Panc1 (cell line): ENCODE measurements around the gene ADAMTS2. TPM values are rescaled to one million over a fixed set of nuclear protein-coding genes. Genes with fewer than 3 reads are reported as not detected.

Source experiments
- ATAC-seq: fragments of 200-7000 bp; cut with Tn5 transposase; 2 replicates; pipeline ENCODE4 v1.9.1; 2020; ENCODE audit warnings: mild to moderate bottlenecking, moderate library complexity
- BruUV-seq: library from RNA; stranded (reverse); fragments of 400-500 nt; replicated peaks from 2 replicates; lab custom pipeline; 2021; lab: Mats Ljungman, UMichigan
- CTCF ChIA-PET: fragments of 300-600 bp; sonication (Branson Sonifier 250); formaldehyde crosslinking; loops from one replicate; lab custom pipeline; 2022; ENCODE audit warnings: antibody characterized with exemption; lab: Charles Lee
- POLR2A ChIA-PET: fragments of 300-600 bp; sonication (Branson Sonifier 250); formaldehyde crosslinking; loops from one replicate; lab custom pipeline; 2022; ENCODE audit warnings: antibody characterized with exemption; lab: Charles Lee
- DNase-seq: peaks from one replicate; pipeline ENCODE4 v3.0.0-alpha.2; 2010; ENCODE audit warnings: low read depth, low spot score
- H3K27ac ChIP-seq: 2 replicates; pipeline ENCODE4 v1.5.1; 2011; ENCODE audit warnings: mild to moderate bottlenecking, low read length, inconsistent platforms
- H3K27me3 ChIP-seq: fragments of 200-500 bp; sonication (Bioruptor generic); 2 replicates; pipeline ENCODE4 v1.6.0; 2014; ENCODE audit warnings: low read length, inconsistent platforms; ENCODE audit not compliant: control insufficient read depth, insufficient read depth
- H3K36me3 ChIP-seq: fragments of 200-500 bp; sonication (Bioruptor generic); 2 replicates; pipeline ENCODE4 v1.5.1; 2014; ENCODE audit warnings: inconsistent platforms, mild to moderate bottlenecking, low read length, moderate library complexity; ENCODE audit not compliant: control insufficient read depth, insufficient read depth
- H3K4me1 ChIP-seq: 2 replicates; pipeline ENCODE4 v1.5.1; 2011; ENCODE audit warnings: inconsistent platforms, mild to moderate bottlenecking, low read length, moderate library complexity; ENCODE audit not compliant: control insufficient read depth, insufficient read depth
- H3K4me3 ChIP-seq, 2 experiments: 2 replicates each; pipeline ENCODE4 v1.5.1; 2011 to 2012; ENCODE audit warnings: low read depth in 2 of 2, low read length in 2 of 2, mild to moderate bottlenecking in 2 of 2, inconsistent platforms in 1 of 2, moderate library complexity in 1 of 2
- H3K9me3 ChIP-seq: fragments of 200-500 bp; sonication (Bioruptor generic); 2 replicates; pipeline ENCODE4 v1.5.1; 2014; ENCODE audit warnings: low read depth, mild to moderate bottlenecking, inconsistent platforms, low read length, moderate library complexity; ENCODE audit not compliant: control insufficient read depth, insufficient read depth
- CTCF ChIP-seq: fragments of 450-650 bp; IDR thresholded peaks from 2 replicates; pipeline ENCODE4 v1.5.1; 2017; ENCODE audit warnings: mild to moderate bottlenecking
- POLR2AphosphoS5 ChIP-seq: IDR thresholded peaks from 2 replicates; pipeline ENCODE4 v1.6.1; 2012; ENCODE audit warnings: mild to moderate bottlenecking, low read depth, low read length, moderate library complexity
- REST ChIP-seq, 2 experiments: IDR thresholded peaks; 2 replicates each; pipeline ENCODE4 v1.6.1; 2011 to 2012; ENCODE audit warnings: low read depth in 2 of 2, control low read depth in 1 of 2, low read length in 1 of 2, mild to moderate bottlenecking in 1 of 2, moderate library complexity in 1 of 2; ENCODE audit not compliant: insufficient read depth in 1 of 2
- SIN3A ChIP-seq: IDR thresholded peaks from 2 replicates; pipeline ENCODE4 v1.6.1; 2012; ENCODE audit warnings: low read depth, mild to moderate bottlenecking, low read length, moderate library complexity, borderline replicate concordance; ENCODE audit not compliant: insufficient read depth
- TCF7L2 ChIP-seq: IDR thresholded peaks from 2 replicates; pipeline ENCODE4 v1.6.1; 2011; ENCODE audit warnings: mild to moderate bottlenecking, low read depth, low read length, inconsistent platforms
- in situ Hi-C: cut with HindIII; loops from 2 replicates; pipeline ENCODE4 v1.10.0; 2016; ENCODE audit warnings: low sequenced_read_pairs, low pct_unique_long_range_greater_than_20kb
- intact Hi-C: fragments of 100-400 bp; cut with micrococcal nuclease; formaldehyde crosslinking; loops from one replicate; pipeline ENCODE4 v1.10.0; 2022; ENCODE audit not compliant: unreplicated experiment
- total RNA-seq: library from RNA; stranded (reverse); gene quantifications from one replicate; pipeline ENCODE4 v1.2.1, GENCODE V29; 2021; ENCODE audit not compliant: unreplicated experiment

Gene ADAMTS2
- total RNA-seq, 1 experiment from 2014 or later, result 0.13 TPM

DNA sequence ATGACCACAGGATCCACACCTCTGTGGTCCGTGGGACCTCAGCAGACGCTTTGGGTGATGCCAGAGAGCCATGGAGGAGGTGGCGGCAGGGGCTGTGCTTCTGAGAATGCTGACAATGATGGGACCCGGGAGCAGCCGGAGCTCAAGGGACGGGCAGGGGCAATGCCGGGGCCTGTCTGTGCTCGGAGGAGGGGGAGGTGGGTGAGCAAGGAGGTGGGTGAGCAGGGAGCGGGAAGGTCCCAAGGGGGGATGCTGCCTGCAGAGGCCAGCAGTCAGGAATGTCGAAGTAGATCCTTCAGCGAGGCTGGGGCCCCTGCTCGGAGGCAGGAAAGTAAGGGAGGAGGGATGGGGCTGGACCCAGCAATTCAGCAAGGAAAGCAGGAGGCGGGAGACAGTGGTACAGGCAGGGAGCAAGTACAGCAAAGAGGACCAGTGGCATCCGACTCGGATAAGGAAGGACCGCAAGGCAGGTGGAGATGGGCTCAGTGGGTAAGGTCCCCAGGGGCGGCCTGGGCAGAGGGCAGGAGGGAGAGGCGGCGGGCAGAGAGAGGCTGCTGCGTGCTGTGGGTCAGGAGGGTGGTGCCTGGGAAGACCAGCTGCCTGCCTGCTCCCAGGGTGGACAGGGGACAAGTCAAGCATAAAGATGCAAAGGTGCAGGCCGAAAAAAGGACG, 49.0 kb downstream of the ADAMTS2 start:
- H3K27ac ChIP-seq, result no peak overlapping the region
- DNase-seq (no peak), ATAC-seq (no peak)
- H3K36me3 ChIP-seq, result no peaks in the 10 kb centered on the region
- H3K4me3 ChIP-seq, result no peak overlapping the region
- intact Hi-C loops (no loop called here), in situ Hi-C loops (no loop called here)
- no TSS peak for BruUV-seq
- H3K27me3 ChIP-seq, result no peaks in the 10 kb centered on the region
- H3K4me1 ChIP-seq, result no peaks in the 10 kb centered on the region
- TF ChIP-seq SIN3A (no peak), REST (IDR thresholded peaks at IDR 0.05; ENCODE audit: insufficient read depth in 1 of 2, low read depth in 2 of 2, low read length in 1 of 2) (no peak), POLR2AphosphoS5 (no peak), TCF7L2 (no peak), CTCF (no peak)
- ChIA-PET CTCF (interaction anchor here (0.5 kb wide), 1 partner anchor 24 kb away, joined by 4 read pairs; no protein-coding TSS in a partner anchor), POLR2A (no interaction called here)
- no peaks in the 10 kb centered on the region for H3K9me3 ChIP-seq

DNA sequence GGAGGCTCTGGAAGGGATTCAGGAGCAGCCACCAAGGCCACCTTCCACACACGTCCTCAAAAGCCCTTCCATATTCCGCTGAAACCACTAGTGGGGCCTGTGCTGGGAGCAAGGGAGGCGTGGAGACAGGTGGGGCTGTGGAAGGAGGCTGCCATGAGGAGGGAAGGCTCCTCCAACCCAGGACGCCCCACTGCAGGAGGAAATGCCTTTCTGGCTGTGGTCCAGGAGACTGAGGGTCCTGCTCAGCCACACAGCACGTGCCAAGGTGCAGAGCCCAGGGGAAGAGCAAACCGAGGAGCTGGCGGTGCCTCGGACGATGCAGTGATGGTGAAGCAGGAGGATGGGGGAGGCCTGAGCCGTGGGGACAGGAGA, 49.5 kb downstream of the ADAMTS2 start:
- no peak for TF ChIP-seq REST (IDR thresholded peaks at IDR 0.05; ENCODE audit: insufficient read depth in 1 of 2, low read depth in 2 of 2, low read length in 1 of 2)
- no peak for TF ChIP-seq POLR2AphosphoS5
- no peak for TF ChIP-seq CTCF
- no peak for TF ChIP-seq SIN3A
- no peak for TF ChIP-seq TCF7L2
- POLR2A ChIA-PET, result no interaction called here
- no peak for ATAC-seq
- Histone ChIP-seq H3K27ac (no peak overlapping the region), H3K36me3 (no peaks in the 10 kb centered on the region), H3K4me3 (no peak overlapping the region), H3K27me3 (no peaks in the 10 kb centered on the region), H3K9me3 (no peaks in the 10 kb centered on the region), H3K4me1 (no peaks in the 10 kb centered on the region)
- in situ Hi-C loops (no loop called here), intact Hi-C loops (no loop called here)
- no peak for DNase-seq
- BruUV-seq, result no TSS peak
- CTCF ChIA-PET, result interaction anchor here (0.5 kb wide), 1 partner anchor 24 kb away, joined by 4 read pairs; no protein-coding TSS in a partner anchor
